NCI-H524 (cell line): ENCODE measurements around the gene UFSP2.

Source experiments
- DNase-seq, 2 experiments: peaks; one replicate each; lab custom pipeline; 2025; lab: John Stamatoyannopoulos, UW

Gene UFSP2

GRCh38 chr4:185426960-185427688 is 1.4 kb upstream of the UFSP2 start:
- DNase-seq = no peak

GRCh38 chr4:185424905-185425646 is 688 bp downstream of the UFSP2 start:
- DNase-seq = no peak

- no peak for DNase-seq
Observed at GRCh38 chr4:185421366-185422124, 4.2 kb downstream of the UFSP2 start.

DNA sequence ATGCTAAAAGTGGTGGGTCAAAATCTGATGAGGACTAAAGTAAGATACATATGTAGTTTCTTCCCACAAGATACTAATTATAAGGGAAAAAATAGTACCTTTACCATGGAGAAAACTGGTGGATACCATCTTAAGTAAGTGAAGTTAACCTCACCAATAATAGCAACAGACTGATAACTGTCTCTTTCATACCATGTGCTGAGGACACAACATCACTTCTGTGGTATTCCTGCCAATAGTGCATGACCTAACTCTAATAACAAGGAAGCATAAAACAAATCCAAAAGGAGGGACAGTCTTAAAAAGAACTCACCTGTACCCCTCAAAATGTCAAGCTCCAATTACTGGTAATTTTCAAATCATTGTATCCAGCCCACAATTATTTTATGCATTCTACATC is 8.8 kb downstream of the UFSP2 start:
- DNase-seq = no peak

DNA sequence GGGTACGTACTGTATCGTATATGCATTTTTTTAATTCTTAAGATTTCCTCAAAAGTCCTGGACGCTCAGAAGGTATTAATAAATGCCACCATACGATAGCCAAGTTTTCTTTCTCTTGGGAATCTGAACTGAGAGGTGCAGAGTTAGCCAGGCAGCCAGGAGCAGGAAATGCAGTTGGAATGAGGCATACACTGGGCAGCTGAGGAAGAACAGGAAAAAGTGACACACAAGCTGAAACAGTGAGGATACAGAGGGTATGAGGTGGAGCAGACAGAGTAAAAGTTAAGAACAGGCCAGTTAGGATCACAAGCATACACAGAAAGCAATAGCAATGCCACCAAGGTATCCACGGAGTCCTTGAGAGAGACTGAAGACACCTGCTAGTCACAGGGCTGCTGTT is 13.4 kb downstream of the UFSP2 start:
- DNase-seq = no peak

- no peak for DNase-seq
Observed at GRCh38 chr4:185411849-185412248, 13.9 kb downstream of the UFSP2 start.

DNA sequence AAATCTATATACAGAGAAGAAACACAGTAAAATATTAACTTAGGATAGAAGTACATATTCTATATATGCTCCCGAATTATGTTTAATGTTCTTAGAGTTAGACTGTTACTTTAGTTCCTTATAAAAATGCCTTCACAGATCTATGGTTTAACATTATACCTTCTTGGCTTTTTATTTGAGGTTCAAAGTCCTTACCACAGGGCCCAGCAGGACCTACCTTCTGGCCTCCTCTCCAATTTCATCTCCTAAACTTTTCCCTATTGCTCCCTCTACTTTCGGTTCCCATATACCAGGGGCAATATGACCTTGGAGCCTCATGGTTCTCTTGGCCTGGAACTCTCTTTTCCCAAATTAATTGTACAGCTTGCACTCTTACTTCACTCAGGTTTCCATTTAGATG is 17.3 kb downstream of the UFSP2 start:
- no peak for DNase-seq

DNA sequence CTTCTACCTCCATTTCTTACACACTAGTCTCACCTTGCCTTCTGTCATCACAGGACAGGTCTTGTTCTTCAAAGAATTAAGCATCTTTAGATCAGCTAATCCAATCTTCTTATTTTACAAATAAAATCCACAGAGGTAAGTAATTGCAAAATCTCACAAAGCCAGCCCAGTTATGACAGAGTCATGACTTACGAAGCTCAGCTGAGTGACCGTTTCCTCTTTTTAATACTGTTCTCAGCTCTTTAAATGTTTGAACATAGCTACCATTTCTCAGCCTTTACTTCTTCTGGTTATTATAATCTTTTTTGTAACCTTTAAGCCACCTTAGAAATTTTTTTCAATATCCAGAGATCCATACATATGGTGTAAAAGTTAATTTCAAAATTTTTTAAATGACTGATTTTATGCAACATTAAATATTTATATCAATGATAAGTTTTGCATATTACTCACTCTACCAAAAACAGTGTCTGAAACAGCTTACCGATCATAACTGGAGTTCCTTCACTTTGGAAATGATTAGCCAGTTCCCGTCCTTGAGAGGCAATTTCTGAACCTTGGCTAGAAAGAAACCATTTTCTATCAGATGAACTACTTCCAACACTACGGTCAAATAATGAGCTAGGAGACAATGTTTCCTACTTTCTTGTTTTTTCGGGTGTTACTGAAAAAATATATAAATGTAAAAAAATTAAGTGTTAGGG is 20.3 kb downstream of the UFSP2 start:
- DNase-seq = no peak

GRCh38 chr4:185404031-185404430 is 21.7 kb downstream of the UFSP2 start:
- DNase-seq = peak; percentile 44 to 76

DNA sequence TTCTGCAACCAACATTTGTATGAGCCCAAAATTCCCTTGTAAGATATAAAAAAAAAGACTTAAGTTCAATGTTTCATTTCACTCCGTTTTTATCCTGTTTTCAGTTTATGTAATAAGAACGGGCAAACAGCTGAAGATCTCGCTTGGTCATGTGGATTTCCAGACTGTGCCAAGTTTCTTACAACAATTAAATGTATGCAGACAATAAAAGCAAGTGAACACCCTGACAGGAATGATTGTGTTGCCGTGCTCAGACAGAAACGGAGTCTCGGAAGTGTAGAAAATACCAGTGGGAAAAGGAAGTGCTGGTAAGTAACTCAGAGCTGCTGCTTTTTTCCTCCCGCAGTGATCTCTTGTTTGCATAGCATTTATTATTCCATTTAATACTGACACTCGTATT is 26.3 kb downstream of the UFSP2 start:
- DNase-seq = peak in 1 of 2 experiments; percentile 39

DNA sequence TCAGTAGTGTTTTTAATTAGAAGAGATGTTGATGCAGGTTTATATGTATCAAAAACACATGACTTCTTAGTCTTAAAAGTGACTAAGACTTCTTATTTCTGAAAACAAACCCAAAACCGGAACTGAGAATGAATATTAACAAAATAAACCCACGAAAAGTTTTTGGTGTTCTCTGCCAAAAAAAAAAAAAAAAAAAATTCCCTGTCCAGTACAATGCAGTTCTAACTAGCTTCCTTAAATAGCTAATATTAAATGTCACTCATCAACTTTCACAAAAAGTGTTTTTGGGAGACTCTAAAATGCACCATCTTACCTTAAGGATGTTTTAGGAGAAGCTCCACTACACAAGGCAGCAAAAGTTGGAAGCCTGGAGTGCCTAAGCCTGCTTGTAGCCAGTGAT is 27.1 kb downstream of the UFSP2 start:
- DNase-seq = no peak

DNA sequence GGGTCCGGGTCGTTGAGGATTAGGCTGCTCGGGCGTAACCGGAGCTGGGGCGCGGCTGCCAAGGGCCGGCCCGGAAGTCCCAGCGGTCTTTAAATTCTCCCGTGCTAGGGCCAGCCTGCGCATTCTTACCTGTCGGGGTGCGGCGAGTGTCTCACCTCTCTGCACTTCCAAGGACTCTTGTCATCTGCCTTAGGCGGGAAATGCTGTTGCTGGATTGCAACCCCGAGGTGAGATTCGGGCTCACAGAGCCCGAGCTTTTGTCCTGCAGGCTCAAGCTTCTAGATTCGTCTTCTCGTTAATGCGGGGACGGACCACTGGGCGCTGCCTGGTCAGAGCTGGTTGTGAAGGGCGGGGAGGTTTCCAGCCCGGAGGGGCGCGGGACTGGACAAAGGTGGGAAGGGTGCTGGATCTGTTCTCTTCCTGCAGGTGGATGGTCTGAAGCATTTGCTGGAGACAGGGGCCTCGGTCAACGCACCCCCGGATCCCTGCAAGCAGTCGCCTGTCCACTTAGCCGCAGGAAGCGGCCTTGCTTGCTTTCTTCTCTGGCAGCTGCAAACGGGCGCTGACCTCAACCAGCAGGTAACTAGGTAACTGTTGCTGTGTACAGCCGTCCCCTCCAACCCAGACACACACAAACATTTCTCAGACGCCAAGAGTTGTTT is 28.9 kb downstream of the UFSP2 start, which contains the start of gene ANKRD37:
Gene ANKRD37 (plus strand): TSS at position 118 of the 662 bp plus-strand sequence. CDS start 83 bp downstream, at position 201.
- peak in 1 of 2 experiments; percentile 42 for DNase-seq

- peak; percentile 90 to 93 for DNase-seq
Observed at GRCh38 chr4:185395956-185396723, 29.6 kb downstream of the UFSP2 start.

DNA sequence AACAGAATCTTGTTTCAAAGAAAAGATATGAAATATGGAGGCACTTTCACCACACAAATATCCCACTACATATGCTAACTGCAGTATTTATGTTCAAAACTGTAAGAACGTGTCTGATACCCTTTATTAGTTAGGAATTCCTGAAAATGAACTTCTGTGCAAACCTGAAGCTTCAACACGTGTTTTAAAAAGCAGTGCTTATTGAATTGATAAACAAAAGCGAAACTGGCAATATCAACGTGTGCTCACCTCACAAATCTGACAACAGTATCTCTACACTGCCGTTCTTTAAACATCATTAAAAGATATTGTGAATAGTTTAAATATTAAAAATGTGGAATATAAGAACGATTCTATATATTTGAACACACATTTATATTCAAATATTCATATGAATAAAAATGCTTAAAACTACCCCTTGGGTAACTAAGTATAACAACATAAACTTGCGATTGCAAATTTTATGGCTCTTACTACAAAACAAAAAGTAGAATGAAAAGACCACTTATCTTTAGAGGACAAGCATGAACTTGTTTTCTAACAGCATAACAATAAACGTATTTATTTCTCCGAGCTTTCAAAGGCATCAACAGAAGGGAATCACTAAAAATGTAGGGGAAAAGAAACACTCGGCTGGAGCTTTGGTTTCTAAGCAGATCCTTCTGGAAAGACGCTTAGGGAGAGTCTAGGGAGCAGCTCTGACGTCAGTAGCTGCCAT is 30.4 kb downstream of the UFSP2 start, which contains the start of gene LRP2BP:
Gene LRP2BP (minus strand): TSS at position 687 of the 718 bp plus-strand sequence. CDS start 17,738 bp downstream, outside the sequence.
- no peak for DNase-seq

GRCh38 chr4:185394568-185395237 is 31.1 kb downstream of the UFSP2 start:
- DNase-seq = no peak

GRCh38 chr4:185392156-185392555 is 33.6 kb downstream of the UFSP2 start:
- no peak for DNase-seq

- no peak for DNase-seq
Observed at GRCh38 chr4:185390941-185391340, 34.8 kb downstream of the UFSP2 start.

DNA sequence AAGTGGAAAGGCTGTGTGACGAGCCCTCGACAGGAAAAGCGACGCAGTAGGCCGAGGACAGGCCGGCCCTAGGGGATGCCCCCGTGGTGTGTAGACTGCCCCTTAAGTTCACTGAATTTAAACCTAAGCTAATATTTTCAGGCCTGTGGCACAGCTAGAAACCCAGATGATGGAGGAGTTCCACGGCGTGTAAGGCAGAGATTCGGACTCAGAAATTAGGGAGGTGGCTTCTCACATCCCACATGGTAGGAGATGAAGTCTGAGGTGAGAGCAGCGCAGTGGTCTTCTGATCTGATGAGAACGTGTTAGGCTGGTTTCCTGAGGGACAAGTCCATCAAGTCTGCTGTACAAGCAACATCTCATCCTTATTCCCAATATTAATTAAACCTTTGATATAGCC is 37.8 kb downstream of the UFSP2 start:
- no peak for DNase-seq

DNA sequence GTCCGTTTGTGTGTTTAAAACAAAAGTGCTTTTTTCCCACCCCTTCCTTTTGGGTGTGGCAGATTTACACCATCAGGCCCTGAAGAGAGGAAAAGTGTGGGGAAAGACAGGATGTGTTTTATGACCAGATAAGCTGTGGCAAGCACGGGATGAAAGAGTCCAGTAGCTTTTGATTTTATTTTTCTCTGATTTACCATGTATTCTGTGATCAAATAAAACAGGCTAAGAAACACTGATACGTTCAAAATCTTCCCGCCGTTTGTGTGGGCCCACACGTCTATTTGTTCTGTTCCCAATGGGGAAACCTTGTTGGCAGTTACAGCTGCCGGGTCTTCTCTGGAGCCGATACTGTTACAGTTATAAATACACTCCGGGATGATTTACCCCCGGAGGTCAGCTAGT is 40.8 kb downstream of the UFSP2 start:
- no peak for DNase-seq
